Large intestine (tissue), 3 donors: ENCODE measurements around the gene KRTAP10-3. TPM values are rescaled to one million over a fixed set of nuclear protein-coding genes. Genes with fewer than 3 reads are reported as not detected.

Experiments
- DNase-seq, 2 donors: peaks; one replicate each; pipeline versions ENCODE4 v3.0.0 to v3.0.0-alpha.2; 2013
- H3K27ac ChIP-seq: one replicate; pipeline ENCODE4 v1.5.1; 2013; ENCODE audit warnings: low read length
- H3K27me3 ChIP-seq: 2 replicates; pipeline ENCODE4 v1.6.1; 2013; ENCODE audit warnings: low read length; ENCODE audit not compliant: control insufficient read depth, insufficient read depth
- H3K36me3 ChIP-seq: 2 replicates; pipeline ENCODE4 v1.6.1; 2013; ENCODE audit warnings: low read length; ENCODE audit not compliant: control insufficient read depth, insufficient read depth
- H3K4me1 ChIP-seq: one replicate; pipeline ENCODE4 v1.6.1; 2013; ENCODE audit warnings: low read length; ENCODE audit not compliant: control insufficient read depth, insufficient read depth
- H3K4me3 ChIP-seq: one replicate; pipeline ENCODE4 v1.5.1; 2013; ENCODE audit warnings: low read length
- H3K9me3 ChIP-seq: one replicate; pipeline ENCODE4 v1.6.1; 2013; ENCODE audit warnings: mild to moderate bottlenecking, low read depth, low read length, moderate library complexity; ENCODE audit not compliant: control insufficient read depth
- WGBS: methylation state at CpG from one replicate; pipeline ENCODE4 v1.1.5; 2013; ENCODE audit warnings: low lambda C conversion rate; ENCODE audit not compliant: insufficient coverage; 5-methylcytosine and 5-hydroxymethylcytosine counted together
- polyA plus RNA-seq: library from polyadenylated mRNA; unstranded; fragments of 120-200 nt; gene quantifications from one replicate; pipeline ENCODE4 v1.2.1, GENCODE V29; 2013

The KRTAP10-3 gene
- polyA plus RNA-seq, 1 donor, result not detected

- no CpG with 5 or more reads among the region's 21 CpGs for WGBS
- DNase-seq, result no peak
- no peaks in the 10 kb centered on the region for H3K27me3 ChIP-seq
Observed at GRCh38 chr21:44533891-44534627, 24.5 kb downstream of the KRTAP10-3 start.

GRCh38 chr21:44533121-44533890, 25.3 kb downstream of the KRTAP10-3 start:
- H3K9me3 ChIP-seq, result peaks cover 5% of the 10 kb centered on the region
- DNase-seq, result no peak
- no peak overlapping the region for H3K4me3 ChIP-seq
- H3K27me3 ChIP-seq, result no peaks in the 10 kb centered on the region
- WGBS, result no CpG with 5 or more reads among the region's 37 CpGs
- no peak overlapping the region for H3K27ac ChIP-seq
- H3K4me1 ChIP-seq, result no peaks in the 10 kb centered on the region
- no peaks in the 10 kb centered on the region for H3K36me3 ChIP-seq

More at GRCh38 chr21:44533891-44534627, 24.5 kb downstream of the KRTAP10-3 start:
- Histone ChIP-seq H3K4me1 (no peaks in the 10 kb centered on the region), H3K9me3 (peaks cover 5% of the 10 kb centered on the region), H3K36me3 (no peaks in the 10 kb centered on the region), H3K4me3 (no peak overlapping the region), H3K27ac (no peak overlapping the region)

GRCh38 chr21:44532712-44533111, 25.9 kb downstream of the KRTAP10-3 start:
- H3K4me1 ChIP-seq, result no peaks in the 10 kb centered on the region
- no CpG with 5 or more reads among the region's 16 CpGs for WGBS
- H3K9me3 ChIP-seq, result peaks cover 2% of the 10 kb centered on the region
- no peak for DNase-seq
- H3K27ac ChIP-seq, result no peak overlapping the region
- no peaks in the 10 kb centered on the region for H3K36me3 ChIP-seq
- no peak overlapping the region for H3K4me3 ChIP-seq
- H3K27me3 ChIP-seq, result no peaks in the 10 kb centered on the region

GRCh38 chr21:44531606-44532564, 26.7 kb downstream of the KRTAP10-3 start:
- Histone ChIP-seq H3K27me3 (no peaks in the 10 kb centered on the region), H3K4me3 (no peak overlapping the region), H3K36me3 (no peaks in the 10 kb centered on the region), H3K4me1 (no peaks in the 10 kb centered on the region), H3K27ac (no peak overlapping the region), H3K9me3 (no peaks in the 10 kb centered on the region)
- WGBS, result 74% methylated on average over 3 of the region's 30 CpGs
- DNase-seq, result no peak

- no peaks in the 10 kb centered on the region for H3K4me1 ChIP-seq
- no peak overlapping the region for H3K27ac ChIP-seq
- DNase-seq, result no peak
- H3K27me3 ChIP-seq, result no peaks in the 10 kb centered on the region
- H3K36me3 ChIP-seq, result no peaks in the 10 kb centered on the region
- no peaks in the 10 kb centered on the region for H3K9me3 ChIP-seq
- H3K4me3 ChIP-seq, result no peak overlapping the region
- WGBS, result no CpG with 5 or more reads among the region's 23 CpGs
Observed at GRCh38 chr21:44530903-44531605, 27.5 kb downstream of the KRTAP10-3 start.

GRCh38 chr21:44530221-44530902, 28.2 kb downstream of the KRTAP10-3 start:
- DNase-seq, result no peak
- no peaks in the 10 kb centered on the region for H3K4me1 ChIP-seq
- H3K4me3 ChIP-seq, result no peak overlapping the region
- H3K27me3 ChIP-seq, result no peaks in the 10 kb centered on the region
- no peaks in the 10 kb centered on the region for H3K36me3 ChIP-seq
- H3K9me3 ChIP-seq, result no peaks in the 10 kb centered on the region
- no peak overlapping the region for H3K27ac ChIP-seq
- 95% methylated on average over 2 of the region's 7 CpGs for WGBS

- Histone ChIP-seq H3K4me1 (no peaks in the 10 kb centered on the region), H3K27ac (no peak overlapping the region), H3K36me3 (no peaks in the 10 kb centered on the region), H3K9me3 (no peaks in the 10 kb centered on the region), H3K27me3 (no peaks in the 10 kb centered on the region), H3K4me3 (no peak overlapping the region)
- no peak for DNase-seq
- WGBS, result no CpG with 5 or more reads among the region's 23 CpGs
Observed at GRCh38 chr21:44529503-44530125, 29.0 kb downstream of the KRTAP10-3 start.

- Histone ChIP-seq H3K4me1 (no peaks in the 10 kb centered on the region), H3K27me3 (no peaks in the 10 kb centered on the region), H3K36me3 (no peaks in the 10 kb centered on the region), H3K27ac (no peak overlapping the region), H3K4me3 (no peak overlapping the region), H3K9me3 (no peaks in the 10 kb centered on the region)
- WGBS, result no CpG with 5 or more reads among the region's 17 CpGs
- DNase-seq, result no peak
Observed at GRCh38 chr21:44529011-44529421, 29.6 kb downstream of the KRTAP10-3 start.

GRCh38 chr21:44528634-44528995, 30.0 kb downstream of the KRTAP10-3 start:
- no peak overlapping the region for H3K4me3 ChIP-seq
- H3K27ac ChIP-seq, result no peak overlapping the region
- H3K9me3 ChIP-seq, result no peaks in the 10 kb centered on the region
- no CpG with 5 or more reads among the region's 10 CpGs for WGBS
- H3K27me3 ChIP-seq, result no peaks in the 10 kb centered on the region
- H3K4me1 ChIP-seq, result no peaks in the 10 kb centered on the region
- no peaks in the 10 kb centered on the region for H3K36me3 ChIP-seq
- no peak for DNase-seq
